ENCODE data around the gene ANKRD53.
A peak's percentile ranks its signal among the peaks of the same experiment; 100 is the strongest.
"Not testable (repeated sequence)": the region's sequence is repeated elsewhere in the genome, so short reads cannot be mapped to it uniquely, and the experiment has no call there.

The ANKRD53 gene

DNA sequence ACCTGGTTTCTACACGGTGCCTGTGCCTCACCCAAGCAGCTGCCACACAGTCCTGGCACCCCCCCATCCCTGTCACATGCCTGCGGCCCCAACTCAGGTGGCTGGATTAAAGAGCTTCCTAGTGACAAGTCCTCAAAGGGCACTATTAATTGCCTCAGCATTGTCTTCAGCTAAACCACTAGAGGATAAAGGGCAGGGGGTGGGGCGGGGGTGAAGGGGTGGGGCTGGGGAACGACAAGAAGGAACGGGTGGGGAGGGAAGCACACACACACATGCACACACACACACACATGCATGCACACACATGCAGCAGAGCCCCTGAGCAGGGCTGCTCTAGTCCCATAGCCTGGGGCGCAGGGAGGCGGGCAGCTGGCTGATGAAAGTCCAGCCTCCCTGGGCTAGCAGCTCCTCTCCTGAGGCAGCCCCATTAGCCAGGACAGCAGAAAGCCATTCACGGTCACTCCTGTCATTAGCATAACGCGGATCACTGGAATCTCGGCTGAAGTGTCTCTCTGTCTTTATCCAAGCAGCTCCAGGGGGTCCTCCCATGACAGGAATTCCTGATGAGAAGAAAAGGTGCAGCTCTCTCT, 23.6 kb downstream of the ANKRD53 start:
- Mint-ChIP-seq H3K27ac (no peak overlapping the region), H3K9me3 (no peaks in the 10 kb centered on the region), H3K4me1 (ENCODE audit: low read depth) (peaks cover 17% of the 10 kb centered on the region), H3K4me3 (no peak overlapping the region), H3K36me3 (ENCODE audit: low read depth) (no peaks in the 10 kb centered on the region), H3K27me3 (no peaks in the 10 kb centered on the region)

DNA sequence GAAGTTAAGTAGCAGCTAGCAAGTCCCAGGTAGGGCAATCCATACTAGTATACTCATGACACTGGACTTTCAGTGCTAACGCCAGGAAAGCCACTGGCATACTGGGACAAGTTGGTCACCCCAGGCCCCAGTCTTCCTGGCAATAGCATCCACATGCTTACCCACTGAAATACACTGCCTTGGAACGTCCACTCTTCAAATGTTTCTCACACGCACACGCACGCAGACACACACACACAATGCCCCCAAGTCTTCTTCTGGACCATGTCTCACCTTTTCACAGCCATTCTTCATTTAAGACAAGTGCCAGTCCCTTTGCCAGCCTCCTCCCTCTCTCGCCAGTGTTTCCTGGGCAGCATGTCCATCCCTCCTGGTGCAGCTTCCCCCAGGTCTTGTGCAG, 25.0 kb downstream of the ANKRD53 start:
- no peak overlapping the region for H3K27ac Mint-ChIP-seq
- H3K36me3 Mint-ChIP-seq (ENCODE audit: low read depth): no peaks in the 10 kb centered on the region
- H3K4me3 Mint-ChIP-seq: no peak overlapping the region
- peaks cover 17% of the 10 kb centered on the region for H3K4me1 Mint-ChIP-seq (ENCODE audit: low read depth)
- no peaks in the 10 kb centered on the region for H3K27me3 Mint-ChIP-seq
- no peaks in the 10 kb centered on the region for H3K9me3 Mint-ChIP-seq

DNA sequence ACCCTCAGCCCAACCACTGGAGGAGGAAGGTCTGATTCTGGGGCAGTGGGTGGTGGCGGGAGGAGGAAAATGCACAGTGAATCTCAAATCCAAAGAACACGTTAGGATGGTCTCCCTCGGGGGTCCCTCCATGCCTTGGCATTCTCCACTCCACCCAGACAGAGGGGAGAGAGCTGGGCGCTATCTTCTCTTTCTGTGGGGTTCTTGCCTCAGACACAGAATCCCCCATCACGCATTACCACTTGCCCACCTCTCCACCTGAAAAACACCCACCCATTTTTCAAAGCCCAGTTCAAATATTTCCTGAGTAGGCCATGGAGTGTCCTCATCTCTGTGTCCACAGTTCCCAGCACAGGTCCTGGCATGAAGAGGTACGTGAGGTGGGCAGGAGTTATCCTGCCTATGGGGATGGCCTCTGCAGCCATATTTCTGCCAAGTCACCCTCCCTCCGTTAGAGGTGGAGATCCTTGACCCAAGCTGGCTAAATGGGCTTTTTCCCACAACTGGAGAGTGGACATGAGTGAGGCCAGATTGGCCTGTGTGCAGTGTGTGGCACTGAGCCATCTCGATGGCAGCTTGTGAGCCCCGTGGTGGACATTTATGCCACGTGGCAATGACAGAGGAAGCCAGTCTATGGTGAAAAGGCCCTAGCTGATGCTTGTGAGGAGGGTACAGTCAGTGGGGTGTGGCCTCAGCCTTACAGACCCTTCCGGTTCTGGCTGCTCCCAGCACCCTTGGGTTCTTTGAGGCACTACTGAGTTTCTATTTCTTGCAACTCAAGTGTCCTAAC, 25.7 kb downstream of the ANKRD53 start:
- no peak overlapping the region for H3K27ac Mint-ChIP-seq
- H3K36me3 Mint-ChIP-seq (ENCODE audit: low read depth): no peaks in the 10 kb centered on the region
- H3K4me1 Mint-ChIP-seq (ENCODE audit: low read depth): peaks cover 17% of the 10 kb centered on the region
- no peaks in the 10 kb centered on the region for H3K9me3 Mint-ChIP-seq
- H3K27me3 Mint-ChIP-seq: peaks cover 3% of the 10 kb centered on the region
- no peak overlapping the region for H3K4me3 Mint-ChIP-seq

DNA sequence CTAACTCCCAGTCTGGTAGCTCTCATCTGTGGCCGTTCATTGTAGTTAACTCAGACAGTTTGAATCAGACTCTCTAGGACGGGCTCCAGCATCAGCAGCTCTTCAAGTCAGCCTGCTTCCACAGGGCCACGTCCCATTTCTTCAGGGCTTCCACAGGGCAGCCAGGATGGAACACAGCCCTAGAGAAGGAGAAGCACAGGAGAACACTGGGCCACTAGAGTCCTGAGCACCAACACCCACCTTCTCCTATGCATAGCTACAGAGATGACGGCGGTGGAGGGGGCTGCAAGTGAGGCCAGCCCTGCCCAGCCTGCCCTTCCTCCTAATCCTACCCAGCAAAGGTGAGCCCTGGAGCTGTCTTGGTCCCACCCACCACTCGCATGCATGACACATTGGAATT, 26.4 kb downstream of the ANKRD53 start:
- no peaks in the 10 kb centered on the region for H3K36me3 Mint-ChIP-seq (ENCODE audit: low read depth)
- H3K27me3 Mint-ChIP-seq: peaks cover 7% of the 10 kb centered on the region
- no peak overlapping the region for H3K27ac Mint-ChIP-seq
- peaks cover 14% of the 10 kb centered on the region for H3K4me1 Mint-ChIP-seq (ENCODE audit: low read depth)
- H3K9me3 Mint-ChIP-seq: no peaks in the 10 kb centered on the region
- no peak overlapping the region for H3K4me3 Mint-ChIP-seq

DNA sequence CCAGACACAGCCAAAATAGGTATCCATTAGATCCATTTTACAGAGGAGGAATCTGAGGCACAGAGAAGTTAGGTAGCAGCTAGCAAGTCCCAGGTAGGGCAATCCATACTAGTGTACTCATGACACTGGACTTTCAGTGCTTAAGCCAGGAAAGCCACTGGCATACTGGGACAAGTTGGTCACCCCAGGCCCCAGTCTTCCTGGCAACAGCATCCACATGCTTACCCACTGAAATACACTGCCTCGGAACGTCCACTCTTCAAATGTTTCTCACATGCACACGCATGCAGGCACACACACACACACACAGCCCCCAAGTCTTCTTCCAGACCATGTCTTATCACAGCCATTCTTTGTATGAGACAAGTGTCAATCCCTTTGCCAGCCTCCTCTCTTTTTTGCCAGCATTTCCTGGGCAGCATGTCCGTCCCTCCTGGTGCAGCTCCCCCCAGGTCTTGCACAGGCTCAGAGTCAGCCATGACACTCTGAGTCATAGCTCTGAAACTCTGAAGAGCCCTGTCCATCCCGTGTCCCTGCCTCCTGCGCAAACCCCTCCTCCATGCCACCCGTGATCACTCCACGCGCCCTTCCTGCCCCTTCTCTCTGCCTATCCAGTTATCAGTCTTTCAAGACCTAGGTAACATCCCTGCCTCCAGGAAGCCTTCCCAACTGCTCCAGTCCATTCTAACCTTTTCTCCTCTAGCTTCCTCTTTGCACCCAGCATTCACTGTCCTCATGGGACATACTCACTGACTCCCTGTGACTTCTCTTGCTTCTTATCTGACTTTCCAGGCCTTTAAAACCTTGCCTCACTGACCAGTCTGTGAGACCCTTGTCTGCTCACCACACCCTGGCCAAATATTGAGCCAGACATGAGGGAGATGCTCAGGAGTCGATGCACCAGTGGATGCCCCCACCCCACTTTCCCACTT, 27.1 kb downstream of the ANKRD53 start:
- Mint-ChIP-seq H3K27ac (no peak overlapping the region), H3K4me3 (no peak overlapping the region), H3K4me1 (ENCODE audit: low read depth) (peaks cover 11% of the 10 kb centered on the region), H3K9me3 (no peaks in the 10 kb centered on the region), H3K27me3 (peaks cover 12% of the 10 kb centered on the region), H3K36me3 (ENCODE audit: low read depth) (no peaks in the 10 kb centered on the region)

DNA sequence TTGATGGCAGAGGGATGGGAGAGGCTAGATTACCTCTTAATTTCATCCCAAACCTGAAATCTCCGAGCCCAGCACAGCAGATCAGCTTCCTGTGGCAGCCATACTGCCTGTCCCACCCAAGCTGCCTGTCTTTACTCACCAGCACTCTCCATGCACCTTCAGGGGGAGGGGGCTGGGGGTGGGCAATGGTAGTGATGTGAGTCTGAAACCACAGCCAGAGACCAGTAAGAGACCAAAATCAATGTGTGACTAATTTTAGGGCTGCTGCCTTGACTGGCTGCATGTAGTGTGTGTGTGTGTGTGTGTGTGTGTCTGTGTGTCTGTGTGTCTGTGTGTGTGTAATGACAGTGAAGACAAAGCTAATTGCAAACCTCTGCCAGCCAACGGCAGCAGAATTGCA, 27.9 kb downstream of the ANKRD53 start:
- no peaks in the 10 kb centered on the region for H3K9me3 Mint-ChIP-seq
- peaks cover 3% of the 10 kb centered on the region for H3K4me1 Mint-ChIP-seq (ENCODE audit: low read depth)
- no peaks in the 10 kb centered on the region for H3K36me3 Mint-ChIP-seq (ENCODE audit: low read depth)
- no peak overlapping the region for H3K27ac Mint-ChIP-seq
- H3K27me3 Mint-ChIP-seq: peaks cover 12% of the 10 kb centered on the region
- H3K4me3 Mint-ChIP-seq: no peak overlapping the region

DNA sequence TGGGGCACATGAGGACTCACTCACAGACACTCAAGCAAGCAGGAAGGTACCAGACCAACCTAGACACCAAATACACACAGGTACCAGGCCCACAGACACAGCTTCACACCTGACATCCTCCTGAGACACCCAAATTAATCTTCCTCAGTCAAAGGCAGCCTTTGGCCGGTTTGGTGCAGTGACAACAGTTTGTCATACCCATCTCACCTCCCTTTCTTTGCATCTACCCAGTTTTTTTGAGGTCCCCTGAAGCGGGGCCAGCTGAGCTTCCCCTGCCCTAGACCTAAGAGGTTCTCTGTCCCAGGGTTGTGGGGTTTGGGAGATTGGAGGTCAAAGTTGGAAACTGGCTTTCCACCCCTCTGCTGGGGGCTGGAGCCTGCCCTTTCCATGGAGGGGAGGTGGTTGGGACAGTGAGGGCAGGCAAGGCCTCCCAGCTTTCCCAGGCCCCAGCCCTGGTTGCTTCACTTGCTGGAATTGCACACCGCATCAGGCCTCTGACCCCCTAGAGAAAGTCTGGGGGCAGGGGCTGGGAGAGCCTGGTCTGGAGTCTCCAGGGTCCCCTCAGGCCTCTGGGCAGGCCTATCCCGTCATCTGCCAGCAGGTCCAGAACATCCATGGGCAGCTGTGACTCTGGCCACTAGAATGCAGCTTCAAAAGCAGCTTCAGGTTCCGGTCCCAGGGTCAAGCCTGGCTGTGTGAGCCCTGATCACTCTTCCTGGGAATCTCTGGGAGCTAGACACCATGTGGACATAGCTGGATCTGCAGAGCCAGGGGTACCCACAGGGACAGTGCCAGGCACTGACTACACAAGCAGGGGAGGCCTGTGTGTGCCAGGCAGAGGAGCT, 28.7 kb downstream of the ANKRD53 start:
- no peaks in the 10 kb centered on the region for H3K36me3 Mint-ChIP-seq (ENCODE audit: low read depth)

DNA sequence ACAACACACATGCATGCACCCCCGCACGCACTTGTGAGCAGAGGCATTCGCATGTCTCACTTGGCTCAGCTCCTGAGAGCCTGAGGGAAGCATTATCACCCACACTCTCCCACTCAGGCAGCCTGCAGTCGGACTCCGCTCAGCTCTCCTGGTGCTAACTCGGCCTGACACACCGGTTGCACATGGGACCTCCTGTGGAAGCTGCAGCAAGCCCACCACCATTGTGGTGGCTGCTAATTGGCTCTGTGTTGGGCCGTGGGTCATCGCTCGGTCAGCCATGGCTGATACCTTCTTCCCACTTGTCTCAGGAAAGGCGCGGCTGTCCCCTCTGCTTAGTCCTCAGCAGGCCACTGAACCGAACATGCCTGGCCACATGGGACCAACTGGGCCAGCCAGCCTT, 29.9 kb downstream of the ANKRD53 start:
- Mint-ChIP-seq H3K4me3 (no peak overlapping the region), H3K4me1 (ENCODE audit: low read depth) (no peaks in the 10 kb centered on the region), H3K27me3 (peaks cover 17% of the 10 kb centered on the region), H3K27ac (peak overlapping the region; percentile 56), H3K9me3 (no peaks in the 10 kb centered on the region), H3K36me3 (ENCODE audit: low read depth) (no peaks in the 10 kb centered on the region)

More for the DNA sequence above, 28.7 kb downstream of the ANKRD53 start:
- Mint-ChIP-seq H3K4me1 (ENCODE audit: low read depth) (no peaks in the 10 kb centered on the region), H3K4me3 (no peak overlapping the region), H3K9me3 (no peaks in the 10 kb centered on the region), H3K27ac (no peak overlapping the region), H3K27me3 (peaks cover 17% of the 10 kb centered on the region)

DNA sequence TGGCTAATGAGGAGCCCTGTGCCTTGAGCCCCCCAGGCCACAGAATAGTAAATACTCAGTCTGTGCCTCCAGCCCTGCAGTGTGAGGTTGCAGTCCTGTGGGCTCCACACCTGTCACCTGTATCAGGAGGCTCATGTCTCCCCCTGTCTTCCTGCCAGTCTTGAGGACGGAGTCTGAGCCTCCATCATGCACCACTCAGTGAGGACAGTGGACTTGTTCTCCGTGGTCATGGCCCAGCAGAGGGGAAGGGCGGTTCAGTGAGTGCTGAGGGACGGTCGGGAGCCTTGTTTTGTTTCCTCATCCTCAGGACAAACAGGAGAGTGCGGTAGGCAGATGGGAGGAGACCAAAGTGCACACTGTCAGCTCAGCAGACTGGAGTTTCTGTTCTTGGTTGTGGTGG, 33.4 kb downstream of the ANKRD53 start:
- not testable (repeated sequence) for H3K9me3 Mint-ChIP-seq; H3K4me3 Mint-ChIP-seq; H3K36me3 Mint-ChIP-seq (ENCODE audit: low read depth); H3K4me1 Mint-ChIP-seq (ENCODE audit: low read depth); H3K27ac Mint-ChIP-seq
- H3K27me3 Mint-ChIP-seq: peaks cover 17% of the 10 kb centered on the region

DNA sequence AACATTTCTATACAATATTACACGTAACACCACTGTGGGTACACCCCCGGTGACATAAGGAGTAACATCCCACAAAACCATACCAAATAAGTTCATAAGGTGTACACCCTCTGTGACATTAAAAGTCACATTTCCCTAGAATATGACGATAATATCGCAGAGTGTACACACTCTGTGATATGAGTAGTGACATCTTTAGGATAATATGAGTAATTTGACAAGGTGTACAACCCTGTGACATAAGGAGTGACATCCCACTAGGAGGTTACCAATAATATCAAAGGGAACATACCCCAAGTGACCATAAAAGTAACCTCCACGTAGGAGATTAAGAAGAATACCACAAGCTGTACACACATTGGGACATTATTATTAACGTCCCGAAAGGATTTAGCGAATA, 40.2 kb downstream of the ANKRD53 start:
- no peak overlapping the region for H3K27ac Mint-ChIP-seq
- H3K4me1 Mint-ChIP-seq (ENCODE audit: low read depth): peaks cover 7% of the 10 kb centered on the region
- H3K27me3 Mint-ChIP-seq: no peaks in the 10 kb centered on the region
- no peaks in the 10 kb centered on the region for H3K36me3 Mint-ChIP-seq (ENCODE audit: low read depth)
- no peak overlapping the region for H3K4me3 Mint-ChIP-seq
- H3K9me3 Mint-ChIP-seq: no peaks in the 10 kb centered on the region

DNA sequence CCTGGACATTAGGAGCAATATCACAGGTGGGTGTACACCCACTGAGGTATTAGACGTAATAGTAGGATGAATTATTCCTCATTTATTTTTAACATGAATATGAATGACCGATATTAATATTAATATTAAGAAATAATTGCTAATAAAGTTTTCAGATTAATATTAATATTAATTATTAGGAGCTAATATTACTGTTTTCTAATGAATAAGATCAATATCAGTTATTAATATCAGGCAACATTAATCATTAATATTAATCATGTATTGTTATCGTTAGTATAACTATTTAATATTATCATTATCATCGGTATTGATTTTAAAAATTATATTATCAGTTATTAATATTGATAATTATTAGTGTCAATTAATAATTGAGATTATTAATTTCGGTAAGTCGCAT, 41.6 kb downstream of the ANKRD53 start:
- H3K4me3 Mint-ChIP-seq; H3K27me3 Mint-ChIP-seq; H3K9me3 Mint-ChIP-seq; H3K36me3 Mint-ChIP-seq (ENCODE audit: low read depth); H3K27ac Mint-ChIP-seq: not testable (repeated sequence)
- peaks cover 12% of the 10 kb centered on the region for H3K4me1 Mint-ChIP-seq (ENCODE audit: low read depth)

DNA sequence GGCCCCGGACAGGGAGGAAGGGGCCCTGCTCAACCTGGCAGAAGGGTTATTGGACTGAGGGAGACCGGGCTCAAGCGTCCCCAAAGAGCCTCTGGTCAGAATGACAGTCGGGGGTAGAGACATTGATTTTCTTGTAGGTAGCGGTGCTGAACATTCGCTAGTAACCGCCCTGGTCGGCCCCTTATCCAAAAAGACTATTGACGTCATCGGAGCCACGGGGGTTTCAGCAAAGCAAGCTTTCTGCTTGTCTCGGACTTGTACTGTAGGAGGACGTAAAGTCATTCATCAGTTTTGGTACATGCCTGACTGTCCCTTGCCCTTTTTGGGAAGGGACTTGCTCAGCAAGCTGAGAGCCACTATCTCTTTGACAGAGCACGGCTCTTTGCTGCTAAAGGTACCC, 43.0 kb downstream of the ANKRD53 start:
- peaks cover 12% of the 10 kb centered on the region for H3K4me1 Mint-ChIP-seq (ENCODE audit: low read depth)
- not testable (repeated sequence) for H3K4me3 Mint-ChIP-seq; H3K27me3 Mint-ChIP-seq; H3K36me3 Mint-ChIP-seq (ENCODE audit: low read depth); H3K9me3 Mint-ChIP-seq; H3K27ac Mint-ChIP-seq

DNA sequence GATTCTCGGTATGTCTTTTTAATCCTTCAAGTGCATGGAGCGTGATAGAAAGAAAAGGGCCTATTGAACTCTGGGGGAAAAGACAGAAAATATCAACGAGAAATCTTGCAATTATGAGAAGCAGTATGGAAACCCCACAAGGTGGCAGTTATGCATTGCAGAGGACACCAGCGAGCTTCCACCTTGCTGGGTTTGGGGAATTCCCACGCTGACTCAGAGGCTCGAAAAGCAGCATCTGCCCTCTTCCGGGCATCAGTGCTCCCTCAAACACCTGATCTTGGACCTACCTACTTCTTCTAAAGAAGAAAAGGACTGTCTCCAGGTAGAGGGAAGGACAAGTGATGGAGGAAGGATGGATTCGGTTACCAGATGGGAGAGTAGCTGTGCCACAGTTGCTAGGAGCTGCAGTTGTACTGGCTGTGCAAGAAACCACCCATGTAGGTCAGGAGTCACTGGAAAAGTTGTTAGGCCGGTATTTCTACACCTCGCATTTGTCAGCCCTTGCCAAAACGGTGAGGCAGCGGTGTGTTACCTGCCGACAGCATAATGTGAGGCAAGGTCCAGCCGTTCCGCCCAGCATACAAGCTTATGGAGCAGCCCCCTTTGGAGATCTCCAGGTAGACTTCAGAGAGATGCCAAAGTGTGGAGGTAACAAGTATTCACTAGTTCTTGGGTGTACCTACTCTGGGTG, 45.3 kb downstream of the ANKRD53 start:
- peaks cover 12% of the 10 kb centered on the region for H3K4me1 Mint-ChIP-seq (ENCODE audit: low read depth)
- not testable (repeated sequence) for H3K27ac Mint-ChIP-seq; H3K36me3 Mint-ChIP-seq (ENCODE audit: low read depth); H3K9me3 Mint-ChIP-seq; H3K4me3 Mint-ChIP-seq; H3K27me3 Mint-ChIP-seq
